ENCODE results near the gene SDC3.

SDC3 gene

GRCh38 chr1:30928789-30929134 is 20.2 kb upstream of the SDC3 start:
- in situ Hi-C loops (cut with HindIII; ENCODE audit: low sequenced_read_pairs) = no loop called here
- TF ChIP-seq CTCF (IDR thresholded peaks at IDR 0.05; ENCODE audit: low read depth, low read length) = no peak
- H3K4me3 ChIP-seq (ENCODE audit: low read depth, low read length) = no peak overlapping the region
- no peak for DNase-seq (ENCODE audit: low read depth, low spot score)

GRCh38 chr1:30928171-30928570 is 19.6 kb upstream of the SDC3 start:
- H3K4me3 ChIP-seq (ENCODE audit: low read depth, low read length) = no peak overlapping the region
- no peak for TF ChIP-seq CTCF (IDR thresholded peaks at IDR 0.05; ENCODE audit: low read depth, low read length)
- no peak for DNase-seq (ENCODE audit: low read depth, low spot score)
- in situ Hi-C loops (cut with HindIII; ENCODE audit: low sequenced_read_pairs) = no loop called here

GRCh38 chr1:30927448-30927847 is 18.9 kb upstream of the SDC3 start:
- no peak overlapping the region for H3K4me3 ChIP-seq (ENCODE audit: low read depth, low read length)
- TF ChIP-seq CTCF (IDR thresholded peaks at IDR 0.05; ENCODE audit: low read depth, low read length) = no peak
- in situ Hi-C loops (cut with HindIII; ENCODE audit: low sequenced_read_pairs) = no loop called here
- no peak for DNase-seq (ENCODE audit: low read depth, low spot score)

- peak; percentile 39 for DNase-seq (ENCODE audit: low read depth, low spot score)
- H3K4me3 ChIP-seq (ENCODE audit: low read depth, low read length) = no peak overlapping the region
- in situ Hi-C loops (cut with HindIII; ENCODE audit: low sequenced_read_pairs) = loop anchor here (25.0 kb wide), 1 partner anchor 1686 kb away; the partner anchor contains the start of genes MECR and PTPRU
- no peak for TF ChIP-seq CTCF (IDR thresholded peaks at IDR 0.05; ENCODE audit: low read depth, low read length)
Measured at GRCh38 chr1:30923597-30923996, 15.0 kb upstream of the SDC3 start.

GRCh38 chr1:30920827-30921226 is 12.3 kb upstream of the SDC3 start:
- in situ Hi-C loops (cut with HindIII; ENCODE audit: low sequenced_read_pairs) = loop anchor here (25.0 kb wide), 1 partner anchor 1684 kb away; the partner anchor contains the start of genes MECR and PTPRU
- no peak for TF ChIP-seq CTCF (IDR thresholded peaks at IDR 0.05; ENCODE audit: low read depth, low read length)
- H3K4me3 ChIP-seq (ENCODE audit: low read depth, low read length) = no peak overlapping the region
- DNase-seq (ENCODE audit: low read depth, low spot score) = no peak

- TF ChIP-seq CTCF (IDR thresholded peaks at IDR 0.05; ENCODE audit: low read depth, low read length) = no peak
- peak; percentile 64 for DNase-seq (ENCODE audit: low read depth, low spot score)
- H3K4me3 ChIP-seq (ENCODE audit: low read depth, low read length) = no peak overlapping the region
- in situ Hi-C loops (cut with HindIII; ENCODE audit: low sequenced_read_pairs) = loop anchor here (25.0 kb wide), 1 partner anchor 1682 kb away; the partner anchor contains the start of genes MECR and PTPRU
Measured at GRCh38 chr1:30919025-30919881, 10.7 kb upstream of the SDC3 start.
